Rectal smooth muscle tissue (tissue), 1 donor: ENCODE data around the gene CACNA1B.

Experiments used
- H3K27ac ChIP-seq: one replicate; pipeline ENCODE4 v1.7.0; 2013; ENCODE audit warnings: low read depth, low read length, inconsistent platforms
- H3K27me3 ChIP-seq: one replicate; pipeline ENCODE4 v1.7.0; 2013; ENCODE audit warnings: low read length; ENCODE audit not compliant: control insufficient read depth, insufficient read depth
- H3K36me3 ChIP-seq: one replicate; pipeline ENCODE4 v1.7.0; 2013; ENCODE audit warnings: low read length; ENCODE audit not compliant: control insufficient read depth, insufficient read depth
- H3K4me1 ChIP-seq: one replicate; pipeline ENCODE4 v1.7.0; 2013; ENCODE audit warnings: low read length; ENCODE audit not compliant: control insufficient read depth, insufficient read depth
- H3K4me3 ChIP-seq: one replicate; pipeline ENCODE4 v1.7.0; 2013; ENCODE audit warnings: low read length
- H3K9ac ChIP-seq: one replicate; pipeline ENCODE4 v1.7.0; 2013; ENCODE audit warnings: low read length

The CACNA1B gene

DNA sequence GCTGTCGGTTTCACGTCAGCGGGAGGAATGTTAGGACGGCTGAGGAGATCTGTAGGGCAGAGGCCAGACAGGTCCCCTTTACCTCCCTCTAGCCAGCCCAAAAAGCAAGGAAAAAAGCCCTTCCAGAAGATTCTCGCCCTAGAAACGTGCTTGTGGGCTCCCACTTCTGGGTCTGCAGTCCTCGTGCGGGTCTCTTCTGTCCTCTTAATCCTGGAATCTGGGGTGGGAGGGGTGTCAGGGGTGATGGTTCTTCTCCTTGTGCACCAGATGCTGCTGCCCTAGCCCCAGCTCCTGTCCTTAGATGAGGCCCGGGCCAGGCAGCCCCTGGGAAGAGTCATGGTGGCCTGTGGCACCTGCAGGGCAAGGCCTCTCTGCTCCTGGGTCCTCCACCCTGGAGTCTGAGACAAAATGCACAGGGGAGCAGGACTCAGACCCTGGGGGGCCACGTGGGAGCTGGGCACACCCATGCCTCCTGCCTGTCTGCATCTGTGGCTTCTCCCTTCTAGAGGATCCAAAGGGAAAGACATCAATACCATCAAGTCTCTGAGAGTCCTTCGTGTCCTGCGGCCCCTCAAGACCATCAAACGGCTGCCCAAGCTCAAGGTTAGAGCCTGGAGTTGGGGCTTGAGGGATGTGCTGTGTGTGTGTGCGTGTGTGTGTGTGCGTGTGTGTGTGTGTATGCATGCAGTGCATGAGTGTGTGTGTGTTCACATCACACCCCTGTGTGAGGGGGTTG is 174.2 kb downstream of the CACNA1B start:
- no peak overlapping the region for H3K9ac ChIP-seq
- H3K27ac ChIP-seq, result no peak overlapping the region
- no peaks in the 10 kb centered on the region for H3K36me3 ChIP-seq
- H3K4me1 ChIP-seq, result no peaks in the 10 kb centered on the region
- no peak overlapping the region for H3K4me3 ChIP-seq
- peaks cover 4% of the 10 kb centered on the region for H3K27me3 ChIP-seq

DNA sequence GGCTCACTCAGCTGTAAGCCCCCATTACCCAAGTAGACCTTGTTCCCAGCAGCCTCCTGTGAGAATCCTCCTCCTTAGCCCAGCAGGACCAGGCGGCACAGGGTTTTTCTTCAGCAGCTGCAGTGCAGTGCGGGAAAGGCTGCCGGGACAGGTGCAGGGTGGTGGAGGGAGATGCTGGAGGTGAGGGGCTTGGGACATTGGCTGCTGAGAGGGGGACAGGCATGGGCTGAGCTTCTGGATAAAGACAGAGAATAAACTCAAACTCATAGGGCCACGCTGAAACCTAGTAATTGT is 174.7 kb downstream of the CACNA1B start:
- H3K9ac ChIP-seq, result no peak overlapping the region
- no peaks in the 10 kb centered on the region for H3K36me3 ChIP-seq
- H3K27ac ChIP-seq, result no peak overlapping the region
- H3K4me3 ChIP-seq, result no peak overlapping the region
- H3K27me3 ChIP-seq, result peaks cover 4% of the 10 kb centered on the region
- H3K4me1 ChIP-seq, result no peaks in the 10 kb centered on the region

DNA sequence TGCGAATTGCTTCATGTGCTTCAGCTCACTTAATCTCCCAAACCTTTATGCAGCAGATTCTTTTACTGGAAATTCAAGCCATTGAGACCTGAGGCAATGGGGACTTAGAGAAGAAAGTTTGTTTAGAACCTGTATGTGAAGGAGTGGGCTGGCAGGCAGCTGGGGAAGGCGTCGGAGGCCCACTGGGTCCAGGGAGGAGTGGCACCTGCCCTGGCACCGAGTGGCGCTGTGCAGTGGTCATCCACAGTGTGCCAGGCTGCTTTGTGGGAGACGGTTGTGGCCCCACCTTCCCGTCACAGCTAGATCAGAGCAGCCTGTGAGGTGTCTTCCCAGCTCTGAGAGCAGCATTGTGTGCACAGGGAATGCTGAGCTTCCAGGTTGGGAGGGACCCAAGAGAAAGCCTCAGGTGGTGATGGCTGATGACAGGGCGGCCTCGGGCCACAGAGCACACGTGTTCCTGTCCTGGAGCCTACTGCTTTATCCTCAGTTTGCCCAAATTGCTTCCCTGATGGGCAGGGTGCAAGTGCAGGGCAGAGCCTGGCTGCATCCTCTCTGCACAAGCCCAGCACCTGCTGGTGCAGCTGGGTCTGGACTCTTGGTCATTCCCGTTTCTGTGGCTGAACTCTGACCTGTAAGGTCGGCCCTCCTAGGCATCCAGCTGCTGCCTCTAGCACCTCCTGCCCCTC is 175.2 kb downstream of the CACNA1B start:
- Histone ChIP-seq H3K4me1 (no peaks in the 10 kb centered on the region), H3K36me3 (no peaks in the 10 kb centered on the region), H3K4me3 (no peak overlapping the region), H3K9ac (no peak overlapping the region), H3K27me3 (peaks cover 4% of the 10 kb centered on the region), H3K27ac (no peak overlapping the region)

DNA sequence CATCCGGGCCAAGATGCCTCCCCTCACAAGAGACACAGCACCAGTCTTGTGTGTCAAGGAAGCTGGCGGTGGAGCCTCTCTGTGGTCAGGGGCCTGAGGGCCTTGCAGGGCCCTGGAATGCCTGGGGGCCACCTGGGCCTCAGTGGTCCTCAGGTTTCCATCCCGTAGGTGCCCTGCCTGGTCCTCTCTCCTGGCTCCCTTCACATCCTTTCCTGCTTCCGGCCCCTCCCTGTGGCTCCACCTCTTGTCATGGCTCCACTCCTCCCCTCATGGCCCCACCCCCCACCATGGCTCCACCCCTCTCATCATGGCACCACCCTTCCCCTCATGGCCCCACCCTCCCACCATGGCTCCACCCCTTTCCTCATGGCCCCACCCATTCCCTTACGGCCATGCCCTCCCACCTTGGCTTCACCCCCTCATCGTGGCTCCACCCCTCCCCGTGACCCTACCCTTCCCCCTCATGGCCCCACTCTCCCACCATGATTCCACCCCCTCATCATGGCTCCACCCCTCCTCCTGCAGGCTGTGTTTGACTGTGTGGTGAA is 175.8 kb downstream of the CACNA1B start:
- Histone ChIP-seq H3K4me3 (no peak overlapping the region), H3K9ac (no peak overlapping the region), H3K4me1 (no peaks in the 10 kb centered on the region), H3K27ac (no peak overlapping the region), H3K36me3 (no peaks in the 10 kb centered on the region), H3K27me3 (peaks cover 4% of the 10 kb centered on the region)

DNA sequence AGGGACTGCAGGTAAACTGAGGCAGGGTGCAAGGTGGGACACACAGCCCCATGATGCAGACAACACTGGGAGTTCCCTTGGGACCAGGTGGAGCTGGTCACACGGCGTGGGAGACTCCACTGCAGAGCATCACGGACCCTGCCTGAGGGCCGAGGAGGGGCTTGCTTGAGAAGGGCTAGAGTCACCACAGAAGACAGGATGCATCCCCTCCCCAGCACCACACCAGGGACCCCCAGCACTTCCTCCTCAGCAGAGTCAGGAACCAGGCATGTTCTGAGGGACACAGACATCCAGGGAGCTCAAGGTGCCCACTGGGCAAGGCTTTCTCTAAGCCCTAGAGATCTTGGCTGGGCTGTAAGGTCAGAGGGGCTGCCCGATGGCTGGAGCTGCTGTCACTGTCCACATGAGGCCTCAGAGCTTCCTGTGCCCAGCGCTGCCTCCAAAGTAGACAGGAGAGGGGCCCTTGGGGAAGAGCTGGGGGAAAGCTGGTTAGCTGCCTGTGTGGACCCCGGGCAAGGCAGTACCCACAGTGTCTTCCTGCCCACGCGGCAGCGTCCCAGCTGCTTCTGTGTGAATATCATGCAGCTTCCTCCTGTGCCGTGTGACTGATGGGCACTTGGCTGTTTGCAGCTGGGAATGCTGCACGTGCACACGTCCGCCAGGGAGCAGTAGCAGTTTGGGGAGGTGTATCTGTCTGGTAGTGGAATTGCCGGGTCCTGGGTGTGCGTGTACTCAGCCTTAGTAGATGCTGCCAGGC is 176.6 kb downstream of the CACNA1B start:
- Histone ChIP-seq H3K4me1 (no peaks in the 10 kb centered on the region), H3K27ac (no peak overlapping the region), H3K36me3 (no peaks in the 10 kb centered on the region), H3K9ac (no peak overlapping the region), H3K4me3 (no peak overlapping the region), H3K27me3 (peaks cover 4% of the 10 kb centered on the region)

DNA sequence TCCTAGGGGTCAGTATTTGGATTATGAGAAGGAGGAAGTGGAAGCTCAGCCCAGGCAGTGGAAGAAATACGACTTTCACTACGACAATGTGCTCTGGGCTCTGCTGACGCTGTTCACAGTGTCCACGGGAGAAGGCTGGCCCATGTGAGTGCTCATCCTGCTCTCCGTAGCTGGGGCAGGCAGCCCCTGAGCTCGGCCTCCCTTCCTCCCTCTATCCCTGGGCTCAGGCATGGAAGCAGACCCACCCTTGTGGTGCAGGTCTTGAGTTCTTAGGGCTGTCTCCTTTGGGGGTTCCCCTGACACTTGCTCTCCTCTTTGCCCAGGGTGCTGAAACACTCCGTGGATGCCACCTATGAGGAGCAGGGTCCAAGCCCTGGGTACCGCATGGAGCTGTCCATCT is 180.1 kb downstream of the CACNA1B start:
- Histone ChIP-seq H3K4me3 (no peak overlapping the region), H3K27me3 (peaks cover 4% of the 10 kb centered on the region), H3K27ac (no peak overlapping the region), H3K36me3 (no peaks in the 10 kb centered on the region), H3K9ac (no peak overlapping the region), H3K4me1 (no peaks in the 10 kb centered on the region)

DNA sequence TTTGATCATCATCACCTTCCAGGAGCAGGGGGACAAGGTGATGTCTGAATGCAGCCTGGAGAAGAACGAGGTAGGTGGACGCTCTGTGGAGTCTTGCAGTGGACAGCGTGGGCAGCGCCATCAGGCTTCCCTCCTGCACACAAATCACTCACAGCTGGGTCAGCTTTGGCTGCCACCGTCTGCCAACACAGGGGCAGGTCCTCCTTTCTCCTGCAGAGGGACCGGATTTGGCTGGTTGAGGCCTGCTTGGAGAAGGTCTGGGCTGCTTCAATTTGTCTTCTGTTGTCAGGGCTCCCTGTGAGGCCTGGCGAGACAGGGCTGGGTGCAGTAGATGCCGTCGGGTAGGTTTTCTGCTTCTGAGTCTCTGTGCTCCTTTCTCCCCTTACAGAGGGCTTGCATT is 180.6 kb downstream of the CACNA1B start:
- Histone ChIP-seq H3K4me1 (no peaks in the 10 kb centered on the region), H3K27me3 (peaks cover 2% of the 10 kb centered on the region), H3K27ac (no peak overlapping the region), H3K36me3 (no peaks in the 10 kb centered on the region), H3K9ac (no peak overlapping the region), H3K4me3 (no peak overlapping the region)

DNA sequence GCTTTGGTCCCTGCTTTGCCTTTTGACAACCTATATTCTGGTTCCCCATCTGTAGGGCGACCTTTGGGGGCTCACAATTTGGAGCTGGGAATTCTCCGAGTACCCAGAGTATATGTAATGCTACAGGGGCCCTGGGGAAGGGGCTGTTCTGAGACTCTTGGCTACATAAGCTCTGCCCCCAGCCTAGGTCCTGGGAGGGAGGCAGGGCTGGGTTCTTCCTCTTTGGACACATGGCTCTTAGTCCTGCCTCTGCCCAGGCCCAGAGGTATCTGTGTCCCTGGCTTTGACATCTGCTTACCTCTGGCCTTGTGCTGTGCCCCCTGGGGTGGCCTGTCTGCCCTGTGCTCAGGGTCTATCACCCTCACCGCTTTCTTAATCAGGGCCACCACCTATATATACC is 181.6 kb downstream of the CACNA1B start:
- no peaks in the 10 kb centered on the region for H3K36me3 ChIP-seq
- H3K9ac ChIP-seq, result no peak overlapping the region
- no peak overlapping the region for H3K27ac ChIP-seq
- no peaks in the 10 kb centered on the region for H3K27me3 ChIP-seq
- no peaks in the 10 kb centered on the region for H3K4me1 ChIP-seq
- H3K4me3 ChIP-seq, result no peak overlapping the region

DNA sequence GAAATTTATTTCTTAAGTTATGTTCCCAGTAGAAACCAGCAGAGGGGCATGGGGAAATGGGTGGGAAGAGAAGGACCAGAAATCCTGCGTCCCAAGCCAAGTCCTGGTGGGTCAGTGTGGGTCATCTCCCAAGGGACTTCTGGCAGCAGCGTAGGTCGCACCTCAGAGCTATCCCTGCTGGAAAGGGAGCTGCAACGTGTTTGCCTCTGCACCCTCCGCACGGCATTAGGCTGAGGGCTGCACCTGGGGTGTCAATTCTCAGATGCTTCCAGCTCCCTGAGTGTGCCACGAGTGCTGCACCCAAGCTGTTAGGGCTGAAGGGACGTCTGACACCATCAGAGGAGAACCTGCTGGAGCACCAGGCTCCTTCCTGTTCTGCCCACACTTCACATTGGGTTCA is 182.8 kb downstream of the CACNA1B start:
- H3K27me3 ChIP-seq, result no peaks in the 10 kb centered on the region
- H3K9ac ChIP-seq, result no peak overlapping the region
- H3K4me3 ChIP-seq, result no peak overlapping the region
- H3K36me3 ChIP-seq, result no peaks in the 10 kb centered on the region
- no peaks in the 10 kb centered on the region for H3K4me1 ChIP-seq
- H3K27ac ChIP-seq, result no peak overlapping the region

DNA sequence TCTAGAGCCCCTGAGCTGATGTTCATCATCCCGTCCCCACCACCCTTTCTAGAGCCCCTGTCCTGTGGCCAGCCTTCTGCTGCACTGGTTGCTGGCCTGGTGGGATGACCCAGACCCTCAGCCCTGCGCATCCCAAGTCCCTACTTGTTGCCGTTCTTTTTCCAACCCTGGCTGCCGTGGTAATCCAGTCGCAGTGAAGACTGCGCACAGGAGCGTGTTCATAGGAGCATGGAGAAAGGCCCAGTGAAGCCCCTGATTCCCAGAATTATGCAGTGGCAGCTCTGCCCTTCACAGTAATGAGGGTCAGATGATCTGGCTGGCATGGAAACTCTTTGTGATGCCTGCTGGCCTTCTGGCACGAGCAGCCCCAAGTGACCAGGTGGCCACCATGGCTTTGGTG is 183.3 kb downstream of the CACNA1B start:
- H3K4me3 ChIP-seq, result no peak overlapping the region
- H3K4me1 ChIP-seq, result no peaks in the 10 kb centered on the region
- H3K36me3 ChIP-seq, result no peaks in the 10 kb centered on the region
- H3K27me3 ChIP-seq, result no peaks in the 10 kb centered on the region
- no peak overlapping the region for H3K27ac ChIP-seq
- no peak overlapping the region for H3K9ac ChIP-seq

DNA sequence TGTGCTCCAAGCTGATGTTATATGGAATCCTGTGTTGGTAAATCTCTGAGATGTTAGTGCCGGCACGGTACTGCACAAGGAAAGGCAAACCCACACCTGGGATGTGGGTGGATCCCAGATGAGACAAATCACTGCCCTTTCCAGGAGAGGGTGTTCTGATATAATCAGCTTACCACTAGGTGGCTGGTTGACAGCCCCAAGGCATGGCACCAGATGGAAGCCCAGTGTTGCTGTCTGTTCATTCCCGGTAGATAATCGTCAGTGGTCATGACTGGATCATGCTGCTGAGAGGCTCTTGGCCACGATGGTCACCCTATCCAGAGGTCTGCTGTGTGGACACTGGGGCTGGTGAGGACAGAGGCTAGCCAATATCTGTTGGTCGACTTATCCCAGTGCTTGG is 184.0 kb downstream of the CACNA1B start:
- no peaks in the 10 kb centered on the region for H3K36me3 ChIP-seq
- no peaks in the 10 kb centered on the region for H3K4me1 ChIP-seq
- no peak overlapping the region for H3K4me3 ChIP-seq
- no peak overlapping the region for H3K9ac ChIP-seq
- H3K27me3 ChIP-seq, result no peaks in the 10 kb centered on the region
- no peak overlapping the region for H3K27ac ChIP-seq

DNA sequence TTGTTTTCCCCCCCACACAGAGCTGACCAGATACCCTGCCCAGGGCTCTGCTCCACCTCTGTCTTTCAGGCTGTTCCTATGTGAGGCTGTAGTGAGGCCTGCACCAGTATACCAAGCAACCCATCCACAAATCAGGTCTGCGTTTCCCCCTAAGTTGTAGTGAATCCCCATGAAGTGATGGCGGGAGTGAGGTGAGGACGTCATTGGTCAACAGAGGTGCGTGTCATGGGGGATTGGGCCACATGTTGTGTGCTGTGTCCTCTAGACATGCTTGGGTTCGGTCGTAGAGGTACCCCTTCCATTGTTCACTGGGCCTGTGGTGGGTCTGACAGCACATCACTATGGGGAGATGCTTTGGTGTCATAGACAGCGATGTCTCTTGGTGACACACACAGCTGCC is 184.6 kb downstream of the CACNA1B start:
- Histone ChIP-seq H3K4me3 (no peak overlapping the region), H3K27ac (no peak overlapping the region), H3K9ac (no peak overlapping the region), H3K27me3 (no peaks in the 10 kb centered on the region), H3K36me3 (no peaks in the 10 kb centered on the region), H3K4me1 (no peaks in the 10 kb centered on the region)
